GM12891 (cell line): ENCODE results near the gene DCAF4L1.

Experiments used
- DNase-seq: peaks from one replicate; pipeline ENCODE4 v3.0.0; 2011; ENCODE audit warnings: low spot score; ENCODE audit not compliant: insufficient read length
- FAIRE-seq: peaks from 2 replicates; lab custom pipeline; 2011; peaks lifted over from hg19 to GRCh38; lab: Jason Lieb, UNC
- PAX5 ChIP-seq: IDR thresholded peaks from 2 replicates; pipeline ENCODE4 v1.6.1; 2011; ENCODE audit warnings: low read length, moderate library complexity, mild to moderate bottlenecking; ENCODE audit not compliant: insufficient read depth, severe bottlenecking
- POLR2A ChIP-seq: IDR thresholded peaks from 2 replicates; pipeline ENCODE4 v1.6.1; 2011; ENCODE audit warnings: low read depth, low read length, control low read depth
- POLR2AphosphoS5 ChIP-seq: IDR thresholded peaks from 2 replicates; pipeline ENCODE4 v1.6.1; 2011; ENCODE audit warnings: low read depth, low read length, control low read depth
- POU2F2 ChIP-seq: IDR thresholded peaks from 2 replicates; pipeline ENCODE4 v1.6.1; 2011; ENCODE audit warnings: low read depth, mild to moderate bottlenecking, control low read depth, low read length, moderate library complexity
- SPI1 ChIP-seq: IDR thresholded peaks from 2 replicates; pipeline ENCODE4 v1.6.1; 2011; ENCODE audit warnings: low read depth, low read length, control low read depth
- TAF1 ChIP-seq: IDR thresholded peaks from 2 replicates; pipeline ENCODE4 v1.6.1; 2011; ENCODE audit warnings: low read depth, low read length, control low read depth

The DCAF4L1 gene

DNA sequence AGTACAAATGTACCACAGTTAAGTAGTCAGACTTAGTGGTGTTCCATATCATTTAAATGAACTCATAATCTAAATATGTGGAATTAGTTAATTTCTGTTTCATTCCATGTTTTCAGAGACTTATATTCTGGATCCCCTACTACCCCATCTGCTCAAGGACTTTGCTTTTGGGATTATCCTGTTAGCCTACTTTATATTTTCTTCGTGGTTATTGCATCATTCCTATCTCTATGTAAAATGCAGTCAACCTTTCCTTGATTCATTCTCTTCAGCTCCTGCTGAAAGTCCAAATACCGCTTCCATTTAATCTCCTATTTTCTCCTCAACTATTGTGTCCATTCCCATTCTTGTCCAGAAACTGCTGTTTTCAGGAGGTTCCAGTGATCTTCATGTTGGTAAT lies 33.9 kb downstream of the DCAF4L1 start:
- TF ChIP-seq POU2F2, result no peak
- DNase-seq (no peak), FAIRE-seq (no peak)

DNA sequence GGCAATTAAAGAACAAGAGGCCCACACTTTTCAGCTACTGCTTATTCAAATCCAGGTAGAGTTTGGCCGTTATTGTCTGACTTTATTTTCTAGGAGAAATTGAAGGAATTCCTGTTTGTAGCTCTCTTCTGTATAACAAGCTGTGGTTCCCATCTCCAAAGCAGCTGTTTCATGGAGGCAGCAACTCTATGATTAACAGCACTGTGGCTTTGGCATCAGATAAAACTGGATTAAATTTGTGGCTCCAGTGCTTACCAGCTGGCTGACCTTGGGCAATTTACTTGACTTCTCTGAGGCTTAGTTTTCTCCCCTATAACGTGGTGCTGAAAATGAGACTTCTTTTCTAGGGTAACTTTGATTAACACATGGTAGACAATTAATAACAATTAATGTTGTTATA lies 36.9 kb downstream of the DCAF4L1 start:
- DNase-seq, result no peak
- TF ChIP-seq TAF1, result no peak
- TF ChIP-seq POU2F2, result no peak
- no peak for TF ChIP-seq POLR2AphosphoS5
- TF ChIP-seq POLR2A, result no peak
- TF ChIP-seq SPI1, result no peak
- no peak for TF ChIP-seq PAX5
- FAIRE-seq, result no peak
